Panc1 (cell line): ENCODE measurements around the gene RGS12. TPM values are rescaled to one million over a fixed set of nuclear protein-coding genes. Genes with fewer than 3 reads are reported as not detected.

Source experiments
- ATAC-seq: fragments of 200-7000 bp; cut with Tn5 transposase; 2 replicates; pipeline ENCODE4 v1.9.1; 2020; ENCODE audit warnings: mild to moderate bottlenecking, moderate library complexity
- BruUV-seq: library from RNA; stranded (reverse); fragments of 400-500 nt; replicated peaks from 2 replicates; lab custom pipeline; 2021; lab: Mats Ljungman, UMichigan
- CTCF ChIA-PET: fragments of 300-600 bp; sonication (Branson Sonifier 250); formaldehyde crosslinking; loops from one replicate; lab custom pipeline; 2022; ENCODE audit warnings: antibody characterized with exemption; lab: Charles Lee
- POLR2A ChIA-PET: fragments of 300-600 bp; sonication (Branson Sonifier 250); formaldehyde crosslinking; loops from one replicate; lab custom pipeline; 2022; ENCODE audit warnings: antibody characterized with exemption; lab: Charles Lee
- DNase-seq: peaks from one replicate; pipeline ENCODE4 v3.0.0-alpha.2; 2010; ENCODE audit warnings: low read depth, low spot score
- H3K27ac ChIP-seq: 2 replicates; pipeline ENCODE4 v1.5.1; 2011; ENCODE audit warnings: mild to moderate bottlenecking, low read length, inconsistent platforms
- H3K27me3 ChIP-seq: fragments of 200-500 bp; sonication (Bioruptor generic); 2 replicates; pipeline ENCODE4 v1.6.0; 2014; ENCODE audit warnings: low read length, inconsistent platforms; ENCODE audit not compliant: control insufficient read depth, insufficient read depth
- H3K36me3 ChIP-seq: fragments of 200-500 bp; sonication (Bioruptor generic); 2 replicates; pipeline ENCODE4 v1.5.1; 2014; ENCODE audit warnings: inconsistent platforms, mild to moderate bottlenecking, low read length, moderate library complexity; ENCODE audit not compliant: control insufficient read depth, insufficient read depth
- H3K4me1 ChIP-seq: 2 replicates; pipeline ENCODE4 v1.5.1; 2011; ENCODE audit warnings: inconsistent platforms, mild to moderate bottlenecking, low read length, moderate library complexity; ENCODE audit not compliant: control insufficient read depth, insufficient read depth
- H3K4me3 ChIP-seq, 2 experiments: 2 replicates each; pipeline ENCODE4 v1.5.1; 2011 to 2012; ENCODE audit warnings: low read depth in 2 of 2, low read length in 2 of 2, mild to moderate bottlenecking in 2 of 2, inconsistent platforms in 1 of 2, moderate library complexity in 1 of 2
- H3K9me3 ChIP-seq: fragments of 200-500 bp; sonication (Bioruptor generic); 2 replicates; pipeline ENCODE4 v1.5.1; 2014; ENCODE audit warnings: low read depth, mild to moderate bottlenecking, inconsistent platforms, low read length, moderate library complexity; ENCODE audit not compliant: control insufficient read depth, insufficient read depth
- POLR2AphosphoS5 ChIP-seq: IDR thresholded peaks from 2 replicates; pipeline ENCODE4 v1.6.1; 2012; ENCODE audit warnings: mild to moderate bottlenecking, low read depth, low read length, moderate library complexity
- SIN3A ChIP-seq: IDR thresholded peaks from 2 replicates; pipeline ENCODE4 v1.6.1; 2012; ENCODE audit warnings: low read depth, mild to moderate bottlenecking, low read length, moderate library complexity, borderline replicate concordance; ENCODE audit not compliant: insufficient read depth
- TCF7L2 ChIP-seq: IDR thresholded peaks from 2 replicates; pipeline ENCODE4 v1.6.1; 2011; ENCODE audit warnings: mild to moderate bottlenecking, low read depth, low read length, inconsistent platforms
- in situ Hi-C: cut with HindIII; loops from 2 replicates; pipeline ENCODE4 v1.10.0; 2016; ENCODE audit warnings: low sequenced_read_pairs, low pct_unique_long_range_greater_than_20kb
- intact Hi-C: fragments of 100-400 bp; cut with micrococcal nuclease; formaldehyde crosslinking; loops from one replicate; pipeline ENCODE4 v1.10.0; 2022; ENCODE audit not compliant: unreplicated experiment
- total RNA-seq: library from RNA; stranded (reverse); gene quantifications from one replicate; pipeline ENCODE4 v1.2.1, GENCODE V29; 2021; ENCODE audit not compliant: unreplicated experiment
- TF ChIP-seq, protein P1 (sequence below): fragments of 450-650 bp; IDR thresholded peaks from 2 replicates; pipeline ENCODE4 v1.5.1; 2017; ENCODE audit warnings: mild to moderate bottlenecking
- TF ChIP-seq, protein P2 (sequence below), 2 experiments: IDR thresholded peaks; 2 replicates each; pipeline ENCODE4 v1.6.1; 2011 to 2012; ENCODE audit warnings: low read depth in 2 of 2, control low read depth in 1 of 2, low read length in 1 of 2, mild to moderate bottlenecking in 1 of 2, moderate library complexity in 1 of 2; ENCODE audit not compliant: insufficient read depth in 1 of 2

RGS12 gene
- total RNA-seq, 1 experiment from 2014 or later, result 24.3 TPM

- ATAC-seq, result no peak
- TF ChIP-seq POLR2AphosphoS5 (no peak), SIN3A (no peak), TCF7L2 (no peak)
- TF ChIP-seq, protein P1, sequence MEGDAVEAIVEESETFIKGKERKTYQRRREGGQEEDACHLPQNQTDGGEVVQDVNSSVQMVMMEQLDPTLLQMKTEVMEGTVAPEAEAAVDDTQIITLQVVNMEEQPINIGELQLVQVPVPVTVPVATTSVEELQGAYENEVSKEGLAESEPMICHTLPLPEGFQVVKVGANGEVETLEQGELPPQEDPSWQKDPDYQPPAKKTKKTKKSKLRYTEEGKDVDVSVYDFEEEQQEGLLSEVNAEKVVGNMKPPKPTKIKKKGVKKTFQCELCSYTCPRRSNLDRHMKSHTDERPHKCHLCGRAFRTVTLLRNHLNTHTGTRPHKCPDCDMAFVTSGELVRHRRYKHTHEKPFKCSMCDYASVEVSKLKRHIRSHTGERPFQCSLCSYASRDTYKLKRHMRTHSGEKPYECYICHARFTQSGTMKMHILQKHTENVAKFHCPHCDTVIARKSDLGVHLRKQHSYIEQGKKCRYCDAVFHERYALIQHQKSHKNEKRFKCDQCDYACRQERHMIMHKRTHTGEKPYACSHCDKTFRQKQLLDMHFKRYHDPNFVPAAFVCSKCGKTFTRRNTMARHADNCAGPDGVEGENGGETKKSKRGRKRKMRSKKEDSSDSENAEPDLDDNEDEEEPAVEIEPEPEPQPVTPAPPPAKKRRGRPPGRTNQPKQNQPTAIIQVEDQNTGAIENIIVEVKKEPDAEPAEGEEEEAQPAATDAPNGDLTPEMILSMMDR, result no peak
- TF ChIP-seq, protein P2, sequence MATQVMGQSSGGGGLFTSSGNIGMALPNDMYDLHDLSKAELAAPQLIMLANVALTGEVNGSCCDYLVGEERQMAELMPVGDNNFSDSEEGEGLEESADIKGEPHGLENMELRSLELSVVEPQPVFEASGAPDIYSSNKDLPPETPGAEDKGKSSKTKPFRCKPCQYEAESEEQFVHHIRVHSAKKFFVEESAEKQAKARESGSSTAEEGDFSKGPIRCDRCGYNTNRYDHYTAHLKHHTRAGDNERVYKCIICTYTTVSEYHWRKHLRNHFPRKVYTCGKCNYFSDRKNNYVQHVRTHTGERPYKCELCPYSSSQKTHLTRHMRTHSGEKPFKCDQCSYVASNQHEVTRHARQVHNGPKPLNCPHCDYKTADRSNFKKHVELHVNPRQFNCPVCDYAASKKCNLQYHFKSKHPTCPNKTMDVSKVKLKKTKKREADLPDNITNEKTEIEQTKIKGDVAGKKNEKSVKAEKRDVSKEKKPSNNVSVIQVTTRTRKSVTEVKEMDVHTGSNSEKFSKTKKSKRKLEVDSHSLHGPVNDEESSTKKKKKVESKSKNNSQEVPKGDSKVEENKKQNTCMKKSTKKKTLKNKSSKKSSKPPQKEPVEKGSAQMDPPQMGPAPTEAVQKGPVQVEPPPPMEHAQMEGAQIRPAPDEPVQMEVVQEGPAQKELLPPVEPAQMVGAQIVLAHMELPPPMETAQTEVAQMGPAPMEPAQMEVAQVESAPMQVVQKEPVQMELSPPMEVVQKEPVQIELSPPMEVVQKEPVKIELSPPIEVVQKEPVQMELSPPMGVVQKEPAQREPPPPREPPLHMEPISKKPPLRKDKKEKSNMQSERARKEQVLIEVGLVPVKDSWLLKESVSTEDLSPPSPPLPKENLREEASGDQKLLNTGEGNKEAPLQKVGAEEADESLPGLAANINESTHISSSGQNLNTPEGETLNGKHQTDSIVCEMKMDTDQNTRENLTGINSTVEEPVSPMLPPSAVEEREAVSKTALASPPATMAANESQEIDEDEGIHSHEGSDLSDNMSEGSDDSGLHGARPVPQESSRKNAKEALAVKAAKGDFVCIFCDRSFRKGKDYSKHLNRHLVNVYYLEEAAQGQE (IDR thresholded peaks at IDR 0.05; ENCODE audit: insufficient read depth in 1 of 2, low read depth in 2 of 2, low read length in 1 of 2), result no peak
- no peaks in the 10 kb centered on the region for H3K36me3 ChIP-seq
- no peak for DNase-seq
- in situ Hi-C loops (no loop called here), intact Hi-C loops (no loop called here)
- POLR2A ChIA-PET, result interaction anchor here (0.6 kb wide), 1 partner anchor 45 kb away, joined by 3 read pairs; no protein-coding TSS in a partner anchor
- H3K27ac ChIP-seq, result no peak overlapping the region
- H3K9me3 ChIP-seq, result no peaks in the 10 kb centered on the region
- CTCF ChIA-PET, result no interaction called here
- no peak overlapping the region for H3K4me3 ChIP-seq
- TSS peak; percentile 41 for BruUV-seq
- H3K27me3 ChIP-seq, result no peaks in the 10 kb centered on the region
- H3K4me1 ChIP-seq, result peaks cover 2% of the 10 kb centered on the region; the same call in 1 of the 2 replicates
These were observed 11.3 kb downstream of the RGS12 start for GRCh38 chr4:3303923-3304710.

DNA sequence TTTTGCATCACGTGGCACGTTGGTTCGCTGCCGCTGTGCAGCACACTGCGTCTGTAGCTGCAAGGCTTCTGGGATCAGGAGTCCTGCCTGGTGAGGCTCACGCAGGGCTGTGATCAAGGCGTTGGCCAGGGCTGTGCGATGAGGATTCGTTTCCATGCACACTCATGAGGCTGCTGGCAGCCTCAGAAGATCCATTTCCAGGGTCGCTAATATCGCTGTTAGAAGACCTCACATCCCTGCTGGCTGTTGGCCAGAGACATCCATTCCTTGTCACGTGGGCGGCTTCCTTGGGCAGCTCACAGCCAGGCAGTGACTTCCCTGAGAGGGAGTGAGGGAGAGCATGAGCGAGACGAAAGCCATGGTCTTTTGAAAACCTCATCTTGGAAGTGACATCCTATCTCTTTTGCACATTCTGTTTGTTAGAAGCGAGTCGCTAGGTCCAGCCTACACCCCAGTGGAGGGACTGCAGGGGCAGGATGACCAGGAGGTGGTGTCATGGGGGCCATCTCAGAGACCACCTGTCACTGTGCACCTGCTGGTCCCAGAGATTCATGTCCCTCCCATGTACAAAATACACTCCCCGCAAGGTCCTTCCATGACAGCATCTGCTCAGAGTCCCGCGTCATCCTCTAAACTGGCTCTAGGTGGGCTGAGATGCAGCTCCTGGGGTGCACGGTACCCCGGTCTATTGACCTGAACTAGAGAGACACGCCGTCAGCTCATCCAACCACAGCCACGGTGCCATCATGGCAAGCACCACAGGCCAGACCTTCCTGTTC is 12.2 kb downstream of the RGS12 start:
- ATAC-seq (0 out of 2 replicates have a peak, but pooled peaks have one; percentile 43), DNase-seq (no peak)
- CTCF ChIA-PET, result no interaction called here
- Histone ChIP-seq H3K27ac (no peak overlapping the region), H3K4me3 (no peak overlapping the region), H3K27me3 (no peaks in the 10 kb centered on the region), H3K36me3 (no peaks in the 10 kb centered on the region), H3K4me1 (no peaks in the 10 kb centered on the region), H3K9me3 (no peaks in the 10 kb centered on the region)
- no peak for TF ChIP-seq SIN3A
- TF ChIP-seq POLR2AphosphoS5, result no peak
- TF ChIP-seq, protein P2 (IDR thresholded peaks at IDR 0.05; ENCODE audit: insufficient read depth in 1 of 2, low read depth in 2 of 2, low read length in 1 of 2), result no peak
- TF ChIP-seq, protein P1, result no peak
- TF ChIP-seq TCF7L2, result no peak
- no TSS peak for BruUV-seq
- in situ Hi-C loops, result no loop called here
- intact Hi-C loops, result no loop called here
- POLR2A ChIA-PET, result no interaction called here
